Mesothelial cell of epicardium (in vitro differentiated cells): ENCODE measurements around the gene SLC16A13. TPM values are rescaled to one million over a fixed set of nuclear protein-coding genes. Genes with fewer than 3 reads are reported as not detected.
A peak's percentile ranks its signal among the peaks of the same experiment; 100 is the strongest.

Source experiments
- DNase-seq, 2 experiments: peaks; one replicate each; pipeline ENCODE4 v3.0.0; 2021; ENCODE audit warnings: low spot score in 2 of 2; ENCODE audit not compliant: unreplicated experiment in 2 of 2
- H3K27ac Mint-ChIP-seq: 2 replicates; pipeline ENCODE4 v1.8.0; 2021; ENCODE audit warnings: mixed read lengths
- H3K27me3 Mint-ChIP-seq: 2 replicates; pipeline ENCODE4 v1.8.0; 2021; ENCODE audit warnings: low read depth, mixed read lengths
- H3K36me3 Mint-ChIP-seq: 2 replicates; pipeline ENCODE4 v1.8.0; 2021; ENCODE audit warnings: mixed read lengths
- H3K4me1 Mint-ChIP-seq: 2 replicates; pipeline ENCODE4 v1.8.0; 2021; ENCODE audit warnings: mixed read lengths
- H3K4me3 Mint-ChIP-seq: 2 replicates; pipeline ENCODE4 v1.8.0; 2021; ENCODE audit warnings: mild to moderate bottlenecking, moderate library complexity, mixed read lengths
- H3K9me3 Mint-ChIP-seq: 2 replicates; pipeline ENCODE4 v1.8.0; 2021; ENCODE audit warnings: mixed read lengths
- CTCF ChIP-seq: fragments of 200-600 bp; sonication (generic); IDR thresholded peaks from one replicate; pipeline ENCODE4 v1.5.0; 2021; ENCODE audit warnings: antibody characterized with exemption; ENCODE audit not compliant: unreplicated experiment
- total RNA-seq: library from RNA; stranded (reverse); gene quantifications from 3 replicates; pipeline ENCODE4 v1.2.1, GENCODE V29; 2021

Gene SLC16A13
- total RNA-seq, 1 donor from 2014 or later: 10.4 TPM

DNA sequence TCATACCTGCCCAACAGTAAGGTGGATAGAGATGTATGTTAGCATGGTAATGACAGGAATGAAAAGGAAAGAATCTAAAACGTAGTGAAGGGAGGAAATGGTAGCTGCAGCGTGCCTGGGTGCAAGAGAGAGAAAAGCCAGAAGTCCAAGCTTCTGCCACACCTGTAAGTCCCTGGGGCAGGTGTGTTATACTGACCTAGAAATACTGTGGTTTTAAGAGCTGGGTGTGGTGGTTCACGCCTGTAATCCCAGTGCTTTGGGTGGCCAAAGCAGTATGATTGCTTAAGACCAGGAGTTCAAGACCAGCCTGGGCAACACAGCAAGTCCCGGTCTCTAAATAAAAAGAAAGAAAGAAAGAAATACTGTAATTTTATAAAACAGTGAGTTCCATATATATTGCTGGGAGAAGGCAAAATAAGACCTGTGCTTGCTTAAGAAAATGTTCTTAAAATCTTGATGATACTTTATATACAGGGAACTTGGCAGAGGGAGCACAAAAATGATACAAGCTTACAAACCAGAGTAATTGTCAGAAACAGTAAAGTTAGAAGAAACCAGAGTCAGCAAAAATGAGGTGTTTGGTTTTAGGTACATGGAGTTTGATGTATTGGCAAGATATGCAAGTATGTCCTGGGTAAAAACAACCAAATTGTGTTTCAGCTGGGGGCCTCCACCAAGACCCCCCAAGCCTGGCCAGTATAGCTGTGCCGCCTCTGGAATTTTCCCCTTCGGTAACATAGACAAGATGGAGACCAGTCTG lies 33.3 kb upstream of the SLC16A13 start:
- Mint-ChIP-seq H3K9me3 (no peaks in the 10 kb centered on the region), H3K27ac (no peak overlapping the region), H3K4me3 (no peak overlapping the region), H3K4me1 (no peaks in the 10 kb centered on the region), H3K27me3 (no peaks in the 10 kb centered on the region), H3K36me3 (peaks cover 31% of the 10 kb centered on the region)
- TF ChIP-seq CTCF: no peak
- DNase-seq: no peak

DNA sequence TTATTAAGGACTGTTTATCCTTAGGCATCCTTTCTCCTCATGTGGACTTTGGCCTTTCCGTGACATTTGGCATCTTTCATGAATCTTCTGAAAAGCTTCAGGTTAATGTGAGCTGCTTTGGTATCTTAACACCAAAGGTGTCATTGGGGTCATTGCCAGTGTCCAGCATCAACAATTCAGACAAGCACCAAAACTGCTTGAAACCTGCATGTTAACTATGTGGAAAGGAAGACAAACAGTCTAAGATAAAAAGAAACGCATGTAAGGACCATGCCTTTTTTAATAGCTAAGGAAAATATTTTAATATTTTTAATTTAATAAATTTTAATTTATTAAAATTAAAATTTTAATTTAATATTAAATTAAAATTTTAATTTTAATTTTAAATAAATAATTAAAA lies 32.1 kb upstream of the SLC16A13 start:
- Mint-ChIP-seq H3K27ac (no peak overlapping the region), H3K36me3 (peaks cover 23% of the 10 kb centered on the region), H3K4me3 (no peak overlapping the region), H3K4me1 (no peaks in the 10 kb centered on the region), H3K27me3 (no peaks in the 10 kb centered on the region), H3K9me3 (no peaks in the 10 kb centered on the region)
- no peak for DNase-seq
- no peak for TF ChIP-seq CTCF

GRCh38 chr17:7004398-7005253 lies 31.2 kb upstream of the SLC16A13 start:
- H3K27ac Mint-ChIP-seq: peak overlapping the region; percentile 55
- DNase-seq: no peak
- no peaks in the 10 kb centered on the region for H3K9me3 Mint-ChIP-seq
- peak; percentile 85 for TF ChIP-seq CTCF
- H3K36me3 Mint-ChIP-seq: peaks cover 18% of the 10 kb centered on the region
- H3K4me3 Mint-ChIP-seq: no peak overlapping the region
- H3K4me1 Mint-ChIP-seq: no peaks in the 10 kb centered on the region
- H3K27me3 Mint-ChIP-seq: no peaks in the 10 kb centered on the region

GRCh38 chr17:7005716-7006115 lies 30.1 kb upstream of the SLC16A13 start:
- Mint-ChIP-seq H3K27me3 (no peaks in the 10 kb centered on the region), H3K9me3 (no peaks in the 10 kb centered on the region), H3K4me3 (no peak overlapping the region), H3K36me3 (peaks cover 19% of the 10 kb centered on the region), H3K27ac (no peak overlapping the region), H3K4me1 (peaks cover 5% of the 10 kb centered on the region)
- no peak for TF ChIP-seq CTCF
- no peak for DNase-seq

DNA sequence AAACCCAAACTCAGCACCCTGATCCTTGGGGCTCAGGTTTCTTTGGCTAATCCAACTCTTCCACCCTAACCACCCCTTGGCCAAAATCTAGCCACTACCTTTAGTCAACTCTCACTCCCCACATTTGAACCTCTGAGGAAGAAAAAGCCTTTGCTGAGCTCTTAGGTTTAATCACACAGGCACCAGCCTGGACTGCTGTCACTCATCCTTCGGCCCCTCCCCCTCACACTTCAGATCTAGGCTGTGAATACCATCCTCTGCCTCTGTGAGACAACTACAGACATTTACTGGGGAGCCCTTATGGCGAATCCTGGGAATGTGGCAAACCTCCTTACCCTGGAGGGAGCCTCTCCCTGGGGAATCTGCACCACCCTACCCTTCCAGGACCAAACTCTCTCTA lies 28.7 kb upstream of the SLC16A13 start:
- DNase-seq: no peak
- Mint-ChIP-seq H3K27me3 (no peaks in the 10 kb centered on the region), H3K4me3 (no peak overlapping the region), H3K9me3 (no peaks in the 10 kb centered on the region), H3K4me1 (peaks cover 18% of the 10 kb centered on the region), H3K36me3 (peaks cover 11% of the 10 kb centered on the region), H3K27ac (no peak overlapping the region)
- no peak for TF ChIP-seq CTCF
